ENCODE results near the gene PCDH15. TPM values are rescaled to one million over a fixed set of nuclear protein-coding genes. Genes with fewer than 3 reads are reported as not detected.

Gene PCDH15
- total and polyA plus RNA-seq, 8 donors, result 0.58 to 2.1 (median 1.2) TPM

DNA sequence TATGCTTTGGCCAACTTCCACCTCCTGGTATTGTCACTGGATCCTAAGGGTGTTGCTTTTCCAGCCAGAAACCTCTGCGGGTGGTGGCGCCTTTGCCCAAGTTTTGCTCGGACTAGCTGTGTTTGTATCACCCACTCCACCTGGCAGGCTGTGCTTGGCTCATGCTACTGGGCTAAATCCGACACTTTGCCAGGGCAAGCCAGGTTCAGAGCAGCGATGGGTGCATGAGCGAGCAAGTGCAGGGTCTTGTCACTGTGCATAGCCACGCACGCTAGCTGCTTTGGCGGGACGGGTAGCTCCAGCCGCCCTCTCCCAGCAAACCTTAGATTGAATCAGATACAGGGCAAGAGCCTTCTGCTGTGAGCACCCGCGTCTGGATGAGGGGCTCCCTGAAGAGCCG, 737.5 kb downstream of the PCDH15 start:
- no peak overlapping the region for H3K4me3 ChIP-seq
- H3K36me3 ChIP-seq, result no peaks in the 10 kb centered on the region
- no peaks in the 10 kb centered on the region for H3K4me1 ChIP-seq
- H3K27me3 ChIP-seq, result no peaks in the 10 kb centered on the region
- ATAC-seq, result no peak
- TF ChIP-seq, protein P1, sequence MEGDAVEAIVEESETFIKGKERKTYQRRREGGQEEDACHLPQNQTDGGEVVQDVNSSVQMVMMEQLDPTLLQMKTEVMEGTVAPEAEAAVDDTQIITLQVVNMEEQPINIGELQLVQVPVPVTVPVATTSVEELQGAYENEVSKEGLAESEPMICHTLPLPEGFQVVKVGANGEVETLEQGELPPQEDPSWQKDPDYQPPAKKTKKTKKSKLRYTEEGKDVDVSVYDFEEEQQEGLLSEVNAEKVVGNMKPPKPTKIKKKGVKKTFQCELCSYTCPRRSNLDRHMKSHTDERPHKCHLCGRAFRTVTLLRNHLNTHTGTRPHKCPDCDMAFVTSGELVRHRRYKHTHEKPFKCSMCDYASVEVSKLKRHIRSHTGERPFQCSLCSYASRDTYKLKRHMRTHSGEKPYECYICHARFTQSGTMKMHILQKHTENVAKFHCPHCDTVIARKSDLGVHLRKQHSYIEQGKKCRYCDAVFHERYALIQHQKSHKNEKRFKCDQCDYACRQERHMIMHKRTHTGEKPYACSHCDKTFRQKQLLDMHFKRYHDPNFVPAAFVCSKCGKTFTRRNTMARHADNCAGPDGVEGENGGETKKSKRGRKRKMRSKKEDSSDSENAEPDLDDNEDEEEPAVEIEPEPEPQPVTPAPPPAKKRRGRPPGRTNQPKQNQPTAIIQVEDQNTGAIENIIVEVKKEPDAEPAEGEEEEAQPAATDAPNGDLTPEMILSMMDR (IDR thresholded peaks at IDR 0.05), result no peak
- no peak overlapping the region for H3K27ac ChIP-seq
- peaks cover 0 to 6% of the 10 kb centered on the region in 2 donors for H3K9me3 ChIP-seq
- intact Hi-C loops (cut with DNase I), result no loop called here
- DNase-seq, result peak in 1 of 4 donors; percentile 50

GRCh38 chr10:54060572-54060971, 740.5 kb downstream of the PCDH15 start:
- Histone ChIP-seq H3K9me3 (peaks cover 0 to 11% of the 10 kb centered on the region in 2 donors), H3K27me3 (no peaks in the 10 kb centered on the region), H3K4me3 (no peak overlapping the region), H3K27ac (no peak overlapping the region), H3K36me3 (no peaks in the 10 kb centered on the region), H3K4me1 (no peaks in the 10 kb centered on the region)
- no peak for DNase-seq
- TF ChIP-seq, protein P1 (IDR thresholded peaks at IDR 0.05), result no peak
- ATAC-seq, result no peak
- intact Hi-C loops (cut with DNase I), result no loop called here

DNA sequence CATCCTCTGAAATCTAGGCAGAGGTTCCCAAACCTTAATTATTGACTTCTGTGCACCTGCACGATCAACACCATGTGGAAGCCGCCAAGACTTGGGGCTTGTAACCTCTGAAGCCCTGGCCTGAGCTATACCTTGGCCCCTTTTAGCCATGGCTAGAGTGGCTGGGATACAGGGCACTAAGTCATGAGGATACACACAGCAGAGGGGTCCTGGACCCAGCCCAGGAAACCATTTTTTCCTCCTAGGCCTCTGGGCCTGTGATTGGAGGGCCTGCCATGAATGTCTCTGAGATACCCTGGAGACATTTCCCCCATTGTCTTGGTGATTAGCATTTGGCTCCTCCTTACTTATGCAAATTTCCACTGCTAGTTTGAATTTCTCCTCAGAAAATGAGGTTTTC, 743.7 kb downstream of the PCDH15 start:
- intact Hi-C loops (cut with DNase I), result no loop called here
- Histone ChIP-seq H3K27ac (no peak overlapping the region), H3K4me3 (no peak overlapping the region), H3K27me3 (no peaks in the 10 kb centered on the region), H3K4me1 (no peaks in the 10 kb centered on the region), H3K9me3 (peaks cover 0 to 7% of the 10 kb centered on the region in 2 donors), H3K36me3 (no peaks in the 10 kb centered on the region)
- ATAC-seq (no peak), DNase-seq (no peak)
- TF ChIP-seq, protein P1 (IDR thresholded peaks at IDR 0.05), result no peak

DNA sequence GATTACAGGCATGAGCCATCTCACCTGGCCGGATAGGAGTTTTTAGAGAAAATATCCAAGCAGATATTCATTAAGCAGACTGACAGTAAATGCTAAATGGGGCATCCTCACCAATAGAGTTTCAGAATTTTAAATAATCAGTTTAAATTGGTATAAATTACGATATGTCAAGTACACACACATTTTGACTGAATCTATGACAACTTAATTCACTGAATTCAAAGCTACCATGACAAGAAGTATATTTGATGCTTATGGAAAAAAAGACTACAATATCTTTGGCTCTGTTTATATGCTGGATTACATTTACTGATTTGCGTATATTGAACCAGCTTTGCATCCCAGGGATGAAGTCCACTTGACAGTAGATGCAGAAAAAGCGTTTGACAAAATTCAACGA, 774.7 kb downstream of the PCDH15 start:
- Histone ChIP-seq H3K9me3 (peaks cover 0 to 3% of the 10 kb centered on the region in 2 donors), H3K27ac (no peak overlapping the region), H3K36me3 (no peaks in the 10 kb centered on the region), H3K27me3 (no peaks in the 10 kb centered on the region), H3K4me3 (no peak overlapping the region), H3K4me1 (no peaks in the 10 kb centered on the region)
- intact Hi-C loops (cut with DNase I), result no loop called here
- ATAC-seq (no peak), DNase-seq (no peak)
- TF ChIP-seq, protein P1 (IDR thresholded peaks at IDR 0.05), result no peak

GRCh38 chr10:54011117-54011516, 789.9 kb downstream of the PCDH15 start:
- DNase-seq (no peak), ATAC-seq (no peak)
- Histone ChIP-seq H3K4me3 (no peak overlapping the region), H3K27ac (no peak overlapping the region), H3K9me3 (no peaks in the 10 kb centered on the region), H3K36me3 (no peaks in the 10 kb centered on the region), H3K4me1 (no peaks in the 10 kb centered on the region), H3K27me3 (no peaks in the 10 kb centered on the region)
- TF ChIP-seq, protein P1 (IDR thresholded peaks at IDR 0.05), result no peak
- intact Hi-C loops (cut with DNase I), result no loop called here

Data from left lung (tissue), 10 donors.